Measurements from ENCODE around the gene WBP2NL. TPM values are rescaled to one million over a fixed set of nuclear protein-coding genes. Genes with fewer than 3 reads are reported as not detected.

The WBP2NL gene
- total RNA-seq, 1 experiment from 2014 or later, result 0.22 TPM

- Histone ChIP-seq H3K27me3 (ENCODE audit: insufficient read depth, low read length) (no peaks in the 10 kb centered on the region), H2BK5ac (ENCODE audit: insufficient read length, low read length) (no peak overlapping the region), H4K20me1 (ENCODE audit: control insufficient read depth, insufficient read depth, insufficient read length) (no peaks in the 10 kb centered on the region), H2AFZ (ENCODE audit: low read length) (no peak overlapping the region), H3K4ac (ENCODE audit: low read depth, low read length) (no peak overlapping the region), H4K91ac (ENCODE audit: insufficient read length, low read depth, low read length) (no peak overlapping the region), H3K27ac (ENCODE audit: insufficient read length, low read depth, low read length) (no peak overlapping the region), H3K4me1 (ENCODE audit: insufficient read depth, low read length) (no peaks in the 10 kb centered on the region), H2BK120ac (ENCODE audit: low read depth, low read length, poor library complexity, severe bottlenecking) (no peak overlapping the region), H4K8ac (replicated peaks; ENCODE audit: insufficient read length, low read depth, low read length) (no peak overlapping the region), H3K79me1 (ENCODE audit: insufficient read depth, low read depth, low read length, poor library complexity, severe bottlenecking) (no peaks in the 10 kb centered on the region), H2BK20ac (ENCODE audit: low read depth, low read length, poor library complexity, severe bottlenecking) (no peak overlapping the region), H3K4me2 (ENCODE audit: insufficient read depth, insufficient read length, low read length) (no peak overlapping the region), H2AK5ac (ENCODE audit: insufficient read length, low read length) (no peak overlapping the region), H3K14ac (ENCODE audit: insufficient read depth, low read length) (no peak overlapping the region), H3K9ac (ENCODE audit: extremely low read depth, insufficient read length, low read length) (no peak overlapping the region), H3K9me3 (ENCODE audit: control insufficient read depth, low read depth, low read length) (no peaks in the 10 kb centered on the region), H3K23ac (ENCODE audit: insufficient read length, low read depth, low read length) (no peak overlapping the region), H4K5ac (ENCODE audit: insufficient read length, low read depth, low read length) (no peak overlapping the region), H2BK15ac (ENCODE audit: low read depth, low read length) (no peak overlapping the region), H3T11ph (ENCODE audit: low read length) (no peak overlapping the region), H3K23me2 (ENCODE audit: insufficient read length, low read depth, low read length, poor library complexity, severe bottlenecking) (no peaks in the 10 kb centered on the region), H3K18ac (ENCODE audit: insufficient read length, low read depth, low read length) (no peak overlapping the region), H3K79me2 (ENCODE audit: insufficient read depth, low read length) (no peaks in the 10 kb centered on the region), H3K56ac (ENCODE audit: insufficient read length, low read depth, low read length) (no peak overlapping the region), H2BK12ac (ENCODE audit: insufficient read length, low read depth, low read length) (no peak overlapping the region)
- H3K27me3 Mint-ChIP-seq (ENCODE audit: low read depth), result peaks cover 50% of the 10 kb centered on the region
- H3K36me3 Mint-ChIP-seq (ENCODE audit: insufficient read depth in 1 of 3, low read depth in 3 of 3), result no peaks in the 10 kb centered on the region
- peak overlapping the region in 1 of 3 experiments; percentile 74; a peak in 2 of 7 replicates for H3K27ac Mint-ChIP-seq
- WGBS (ENCODE audit: extremely low coverage, insufficient read length, low lambda C conversion rate), result no CpG with 5 or more reads among the region's 1 CpG
- H3K4me3 Mint-ChIP-seq, result no peak overlapping the region
- no peak for TF ChIP-seq CTCF (conservative IDR thresholded peaks at IDR 0.05)
- no peaks in the 10 kb centered on the region; a peak in 1 of 4 replicates for H3K4me1 Mint-ChIP-seq
- DNase-seq, result no peak
- no peaks in the 10 kb centered on the region for H3K9me3 Mint-ChIP-seq
Measured at GRCh38 chr22:42018224-42018623, 19.6 kb downstream of the WBP2NL start.
